A673 (cell line): ENCODE measurements around the gene ANP32E. TPM values are rescaled to one million over a fixed set of nuclear protein-coding genes. Genes with fewer than 3 reads are reported as not detected.
A peak's percentile ranks its signal among the peaks of the same experiment; 100 is the strongest.

Experiments used
- BruUV-seq: library from RNA; stranded (reverse); fragments of 400-500 nt; replicated peaks from 2 replicates; lab custom pipeline; 2021; lab: Mats Ljungman, UMichigan
- CTCF ChIA-PET: fragments of 300-600 bp; sonication (Branson Sonifier 250); formaldehyde crosslinking; loops from one replicate; lab custom pipeline; 2022; ENCODE audit warnings: antibody characterized with exemption; lab: Charles Lee
- POLR2A ChIA-PET: fragments of 300-600 bp; sonication (Branson Sonifier 250); formaldehyde crosslinking; loops from one replicate; lab custom pipeline; 2022; ENCODE audit warnings: antibody characterized with exemption; ENCODE audit not compliant: low non-redundant PET; lab: Charles Lee
- DNase-seq: peaks from one replicate; pipeline ENCODE4 v3.0.0-alpha.2; 2015; ENCODE audit warnings: low spot score
- H3K27ac ChIP-seq: fragments of 200-600 bp; sonication (generic); 2 replicates; pipeline ENCODE4 v1.5.1; 2016; ENCODE audit warnings: mixed run types, low read depth, mild to moderate bottlenecking, mixed read lengths, antibody characterized with exemption, low read length; ENCODE audit not compliant: poor library complexity, severe bottlenecking
- H3K27me3 ChIP-seq: fragments of 200-600 bp; sonication (generic); replicated peaks from 2 replicates; pipeline ENCODE4 v1.6.1; 2017; ENCODE audit warnings: mixed run types, low read depth, mild to moderate bottlenecking, mixed read lengths, antibody characterized with exemption, low read length; ENCODE audit not compliant: insufficient read depth, poor library complexity
- H3K36me3 ChIP-seq: fragments of 200-600 bp; sonication (generic); 2 replicates; pipeline ENCODE4 v1.6.1; 2016; ENCODE audit warnings: mixed run types, mild to moderate bottlenecking, mixed read lengths, antibody characterized with exemption, low read length; ENCODE audit not compliant: insufficient read depth, poor library complexity, severe bottlenecking
- H3K4me1 ChIP-seq: fragments of 200-600 bp; sonication (generic); 2 replicates; pipeline ENCODE4 v1.6.1; 2017; ENCODE audit warnings: mixed run types, mild to moderate bottlenecking, mixed read lengths, antibody characterized with exemption, low read length; ENCODE audit not compliant: insufficient read depth, poor library complexity, severe bottlenecking
- H3K4me3 ChIP-seq: fragments of 200-600 bp; sonication (generic); 2 replicates; pipeline ENCODE4 v1.5.1; 2016; ENCODE audit warnings: low read depth, mixed run types, mild to moderate bottlenecking, mixed read lengths, low read length; ENCODE audit not compliant: poor library complexity, severe bottlenecking
- H3K9me3 ChIP-seq: fragments of 200-600 bp; sonication (generic); 2 replicates; pipeline ENCODE4 v1.6.1; 2016; ENCODE audit warnings: mixed run types, low read depth, mild to moderate bottlenecking, mixed read lengths, antibody characterized with exemption, low read length; ENCODE audit not compliant: poor library complexity, severe bottlenecking
- CTCF ChIP-seq: fragments of 300-800, 200-600 bp; sonication (generic); conservative IDR thresholded peaks from 2 replicates; pipeline ENCODE4 v1.5.1; 2017; ENCODE audit warnings: low read depth, mild to moderate bottlenecking, antibody characterized with exemption, low read length, moderate library complexity, mixed read lengths
- EZH2 ChIP-seq: fragments of 200-600 bp; sonication (generic); IDR thresholded peaks from 2 replicates; pipeline ENCODE4 v1.6.1; 2017; ENCODE audit warnings: borderline replicate concordance, low read depth, mild to moderate bottlenecking, mixed read lengths, antibody characterized with exemption, low read length; ENCODE audit not compliant: poor library complexity, severe bottlenecking
- intact Hi-C: fragments of 100-400 bp; cut with micrococcal nuclease; formaldehyde crosslinking; loops from one replicate; pipeline ENCODE4 v1.10.0; 2022; ENCODE audit not compliant: unreplicated experiment
- total RNA-seq: library from RNA; stranded (reverse); gene quantifications from 2 replicates; pipeline ENCODE4 v1.2.3, GENCODE V29; 2021

ANP32E gene
- total RNA-seq, 1 experiment from 2014 or later, result 153 TPM

- Histone ChIP-seq H3K36me3 (peaks cover under 1% of the 10 kb centered on the region), H3K9me3 (no peaks in the 10 kb centered on the region), H3K27me3 (no peaks in the 10 kb centered on the region), H3K4me1 (peaks cover 47% of the 10 kb centered on the region), H3K4me3 (no peak overlapping the region), H3K27ac (no peak overlapping the region)
- DNase-seq, result peak; percentile 33
- TF ChIP-seq CTCF (no peak), EZH2 (no peak)
- intact Hi-C loops, result loop anchor here (5.0 to 10.0 kb wide), 3 partner anchors 272 to 737 kb away; partner anchors contain the start of gene ENSA
- ChIA-PET CTCF (interaction anchor here (0.7 kb wide), 1 partner anchor 714 kb away, joined by 6 read pairs; no protein-coding TSS in a partner anchor), POLR2A (no interaction called here)
- no TSS peak for BruUV-seq
Measured at GRCh38 chr1:150259758-150260669, 24.1 kb upstream of the ANP32E start.

GRCh38 chr1:150259217-150259616 lies 23.3 kb upstream of the ANP32E start:
- no peaks in the 10 kb centered on the region for H3K36me3 ChIP-seq
- peaks cover 47% of the 10 kb centered on the region for H3K4me1 ChIP-seq
- no TSS peak for BruUV-seq
- CTCF ChIA-PET, result interaction anchor here (0.7 kb wide), 1 partner anchor 714 kb away, joined by 6 read pairs; no protein-coding TSS in a partner anchor
- H3K4me3 ChIP-seq, result no peak overlapping the region
- no peak overlapping the region for H3K27ac ChIP-seq
- no peaks in the 10 kb centered on the region for H3K9me3 ChIP-seq
- no peak for TF ChIP-seq EZH2
- TF ChIP-seq CTCF, result no peak
- POLR2A ChIA-PET, result no interaction called here
- intact Hi-C loops, result loop anchor here (5.0 to 10.0 kb wide), 3 partner anchors 273 to 738 kb away; partner anchors contain the start of gene ENSA
- no peaks in the 10 kb centered on the region for H3K27me3 ChIP-seq
- no peak for DNase-seq

- Histone ChIP-seq H3K9me3 (no peaks in the 10 kb centered on the region), H3K4me3 (peak within 1 kb of the TSS; percentile 29), H3K4me1 (peaks cover 47% of the 10 kb centered on the region), H3K27me3 (no peaks in the 10 kb centered on the region), H3K27ac (peak within 1 kb of the TSS; percentile 80), H3K36me3 (no peaks in the 10 kb centered on the region)
- peak; percentile 57 for DNase-seq
- BruUV-seq, result no TSS peak
- no peak for TF ChIP-seq EZH2
- no peak for TF ChIP-seq CTCF
- intact Hi-C loops, result loop anchor here (5.0 to 10.0 kb wide), 3 partner anchors 274 to 739 kb away; partner anchors contain the start of gene ENSA
- POLR2A ChIA-PET, result no interaction called here
- CTCF ChIA-PET, result interaction anchor here (1.0 kb wide), 1 partner anchor 23 kb away, joined by 5 read pairs; no protein-coding TSS in a partner anchor
Measured at GRCh38 chr1:150257624-150258585, 22.0 kb upstream of the ANP32E start, which contains the start of gene CA14. CA14 (plus strand) TSS chr1:150257774; CDS start chr1:150258129, 355 bp downstream.
